BLaER1 (cell line): Measurements from ENCODE around the gene PSAPL1.
A peak's percentile ranks its signal among the peaks of the same experiment; 100 is the strongest.

Experiments
- H3K27ac ChIP-seq: shearing (Covaris generic); formaldehyde crosslinking; 2 replicates; pipeline ENCODE4 v1.8.1; 2022
- H3K27me3 ChIP-seq: shearing (Covaris generic); formaldehyde crosslinking; 2 replicates; pipeline ENCODE4 v1.8.1; 2022
- H3K36me3 ChIP-seq: shearing (Covaris generic); formaldehyde crosslinking; 2 replicates; pipeline ENCODE4 v1.8.1; 2022
- H3K4me1 ChIP-seq: shearing (Covaris generic); formaldehyde crosslinking; 2 replicates; pipeline ENCODE4 v1.8.1; 2022
- H3K4me2 ChIP-seq: shearing (Covaris generic); formaldehyde crosslinking; 2 replicates; pipeline ENCODE4 v1.8.1; 2022
- H3K4me3 ChIP-seq: shearing (Covaris generic); formaldehyde crosslinking; 2 replicates; pipeline ENCODE4 v1.8.1; 2022
- H3K9ac ChIP-seq: shearing (Covaris generic); formaldehyde crosslinking; 2 replicates; pipeline ENCODE4 v1.8.1; 2022
- H3K9me3 ChIP-seq: shearing (Covaris generic); formaldehyde crosslinking; 2 replicates; pipeline ENCODE4 v1.8.1; 2022
- H4K20me1 ChIP-seq: shearing (Covaris generic); formaldehyde crosslinking; 2 replicates; pipeline ENCODE4 v1.8.1; 2022
- Cebpa-rat ChIP-seq: shearing (Covaris generic); IDR thresholded peaks from 2 replicates; pipeline ENCODE4 v1.8.1; 2022

The PSAPL1 gene

DNA sequence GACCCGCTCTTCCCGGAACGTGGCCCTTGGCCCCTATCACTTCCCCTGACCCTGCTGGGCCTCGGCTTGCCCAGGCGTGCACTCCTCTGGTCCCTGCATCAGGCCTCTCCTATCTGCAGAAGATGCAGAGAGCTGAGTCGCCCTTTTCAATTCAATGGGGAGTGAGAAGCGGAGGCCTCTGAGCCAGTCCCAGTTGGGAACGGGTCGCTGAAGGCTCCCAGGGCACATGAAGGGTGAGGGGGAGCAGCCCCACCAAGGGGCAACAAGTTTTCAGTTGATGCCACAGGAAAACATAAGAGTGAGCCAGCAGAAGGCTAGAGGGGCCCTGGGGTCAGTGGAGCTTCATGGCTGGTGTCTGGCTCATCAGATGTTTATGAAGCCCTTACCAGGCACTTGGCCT lies 17.1 kb downstream of the PSAPL1 start:
- Histone ChIP-seq H3K9ac (no peak overlapping the region), H3K27me3 (no peaks in the 10 kb centered on the region), H3K27ac (no peak overlapping the region), H3K9me3 (0 out of 2 replicates have a peak, but pooled peaks cover 7% of the 10 kb centered on the region), H3K4me2 (peak overlapping the region; percentile 47), H3K36me3 (no peaks in the 10 kb centered on the region; the same call in 1 of the 2 replicates), H4K20me1 (peaks cover 46% of the 10 kb centered on the region), H3K4me1 (peaks cover 68% of the 10 kb centered on the region), H3K4me3 (no peak overlapping the region)
- no peak for TF ChIP-seq Cebpa-rat

DNA sequence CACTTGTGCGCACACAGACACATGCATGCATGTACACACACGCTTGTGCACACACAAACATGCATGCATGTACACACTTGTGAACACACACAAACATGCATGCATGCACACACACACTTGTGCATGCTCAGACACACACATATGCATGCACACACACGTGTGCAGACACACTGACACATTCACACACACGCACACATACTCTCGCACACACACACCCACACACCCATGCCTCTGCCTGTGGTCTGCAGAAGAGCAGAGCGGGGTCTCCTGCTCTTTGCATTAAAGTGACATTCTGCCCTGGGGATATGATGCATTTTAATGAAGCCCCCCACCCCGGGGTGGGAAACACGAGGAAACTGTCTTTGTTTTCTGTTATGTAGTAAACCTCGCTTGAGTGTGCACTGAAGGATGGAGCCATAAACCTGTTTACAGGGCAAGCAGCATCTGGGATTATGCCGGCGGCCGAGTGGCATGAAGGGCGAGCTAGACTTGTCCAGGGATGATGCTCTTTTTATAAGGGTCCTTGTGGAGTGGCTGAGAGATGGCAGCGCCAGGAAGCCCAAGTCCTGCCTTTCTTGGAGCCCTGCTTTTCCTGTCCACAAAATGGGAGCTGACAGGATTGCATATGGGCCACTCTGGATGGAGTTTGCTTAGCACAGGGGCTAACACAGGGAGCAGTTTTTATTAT lies 17.8 kb downstream of the PSAPL1 start:
- H3K27me3 ChIP-seq: no peaks in the 10 kb centered on the region
- no peaks in the 10 kb centered on the region; the same call in 1 of the 2 replicates for H3K36me3 ChIP-seq
- H3K27ac ChIP-seq: no peak overlapping the region
- peaks cover 40% of the 10 kb centered on the region; the same call in 1 of the 2 replicates for H4K20me1 ChIP-seq
- H3K9ac ChIP-seq: no peak overlapping the region
- no peak for TF ChIP-seq Cebpa-rat
- 0 out of 2 replicates have a peak, but pooled peaks cover 7% of the 10 kb centered on the region for H3K9me3 ChIP-seq
- H3K4me1 ChIP-seq: peaks cover 76% of the 10 kb centered on the region
- H3K4me3 ChIP-seq: no peak overlapping the region
- H3K4me2 ChIP-seq: peak overlapping the region; percentile 47

DNA sequence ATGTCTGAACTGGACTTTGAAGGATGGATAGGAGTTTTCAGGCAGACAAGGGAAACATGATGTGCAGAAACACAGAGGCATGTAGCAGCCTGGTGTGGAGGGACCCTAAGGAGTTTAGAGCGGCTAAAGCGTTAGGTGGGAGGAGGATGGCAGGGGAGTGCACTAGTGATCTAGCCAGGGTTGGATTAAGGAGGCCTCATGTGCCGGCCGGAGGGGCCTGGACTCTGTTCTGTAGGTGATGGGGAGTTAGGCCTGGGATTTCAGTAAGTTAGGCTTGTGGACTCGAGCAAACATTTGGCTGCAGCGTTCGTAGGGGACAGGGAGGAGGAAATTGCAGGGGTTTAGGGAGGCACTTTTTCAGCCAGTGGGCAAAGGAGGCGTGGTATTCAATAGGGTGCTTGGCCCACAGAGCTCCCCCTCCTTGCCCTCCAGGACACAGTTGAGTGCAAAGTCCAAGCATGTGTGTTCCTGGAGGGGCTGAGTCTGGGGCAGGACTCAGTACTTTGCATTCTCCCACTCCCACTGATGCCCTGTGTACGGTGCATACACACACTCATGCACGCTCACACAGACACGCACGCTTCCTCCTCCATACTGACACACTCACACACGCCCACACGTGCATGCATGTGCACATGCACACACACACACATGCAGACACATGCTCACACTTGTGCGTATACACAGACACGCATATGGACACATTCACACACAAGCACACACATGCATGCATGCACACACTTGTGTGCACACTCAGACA lies 18.6 kb downstream of the PSAPL1 start:
- H3K4me1 ChIP-seq: peaks cover 77% of the 10 kb centered on the region
- no peak for TF ChIP-seq Cebpa-rat
- no peak overlapping the region for H3K4me2 ChIP-seq
- H3K9ac ChIP-seq: no peak overlapping the region
- H3K27me3 ChIP-seq: no peaks in the 10 kb centered on the region
- H3K27ac ChIP-seq: no peak overlapping the region
- H4K20me1 ChIP-seq: peaks cover 35% of the 10 kb centered on the region; the same call in 1 of the 2 replicates
- H3K4me3 ChIP-seq: no peak overlapping the region
- H3K9me3 ChIP-seq: 0 out of 2 replicates have a peak, but pooled peaks cover 7% of the 10 kb centered on the region
- H3K36me3 ChIP-seq: no peaks in the 10 kb centered on the region; the same call in 1 of the 2 replicates

DNA sequence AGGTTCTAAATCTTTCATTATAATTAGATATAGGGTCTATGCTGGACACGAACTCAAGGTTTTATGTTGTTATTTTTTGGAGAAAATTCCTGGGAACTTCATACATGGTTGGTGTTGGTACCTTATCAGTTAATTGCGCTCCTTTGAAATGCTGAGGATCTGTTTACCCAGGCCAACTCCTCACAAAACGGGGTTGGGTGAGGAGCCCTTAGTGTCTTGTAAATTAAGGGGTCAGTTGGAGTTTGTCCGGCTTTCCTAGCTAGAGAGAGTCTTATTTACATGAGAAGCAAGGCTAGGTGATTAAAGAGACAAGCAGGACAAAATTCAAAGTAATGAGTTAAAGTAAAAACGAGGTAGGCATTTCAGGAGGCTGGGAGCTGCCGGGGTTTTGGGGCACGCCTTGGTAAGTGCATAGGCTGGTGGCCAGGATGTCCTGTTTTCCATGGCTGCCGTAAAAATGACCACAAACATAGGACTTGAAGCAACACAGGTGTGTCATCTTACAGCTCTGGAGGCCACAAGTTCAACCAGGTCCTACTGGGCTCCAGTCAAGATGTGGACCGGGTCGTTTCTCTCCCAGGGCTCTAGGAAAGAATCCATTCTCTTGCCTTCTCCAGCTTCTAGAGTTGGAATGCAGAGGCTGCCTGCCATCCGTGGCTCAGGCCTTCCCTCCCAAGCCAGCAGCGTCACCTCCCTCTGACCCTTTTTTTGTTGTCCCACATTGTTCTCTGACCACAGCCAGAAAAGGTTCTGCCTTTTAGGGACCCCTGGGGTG lies 19.8 kb downstream of the PSAPL1 start:
- H3K9ac ChIP-seq: no peak overlapping the region
- TF ChIP-seq Cebpa-rat: no peak
- H3K4me3 ChIP-seq: no peak overlapping the region
- H3K36me3 ChIP-seq: peaks cover under 1% of the 10 kb centered on the region; the same call in 1 of the 2 replicates
- peak overlapping the region; percentile 4; the same call in 1 of the 2 replicates for H3K4me2 ChIP-seq
- H3K4me1 ChIP-seq: peaks cover 65% of the 10 kb centered on the region
- H4K20me1 ChIP-seq: peaks cover 25% of the 10 kb centered on the region; the same call in 1 of the 2 replicates
- no peak overlapping the region for H3K27ac ChIP-seq
- no peaks in the 10 kb centered on the region for H3K27me3 ChIP-seq
- H3K9me3 ChIP-seq: 0 out of 2 replicates have a peak, but pooled peaks cover 7% of the 10 kb centered on the region

DNA sequence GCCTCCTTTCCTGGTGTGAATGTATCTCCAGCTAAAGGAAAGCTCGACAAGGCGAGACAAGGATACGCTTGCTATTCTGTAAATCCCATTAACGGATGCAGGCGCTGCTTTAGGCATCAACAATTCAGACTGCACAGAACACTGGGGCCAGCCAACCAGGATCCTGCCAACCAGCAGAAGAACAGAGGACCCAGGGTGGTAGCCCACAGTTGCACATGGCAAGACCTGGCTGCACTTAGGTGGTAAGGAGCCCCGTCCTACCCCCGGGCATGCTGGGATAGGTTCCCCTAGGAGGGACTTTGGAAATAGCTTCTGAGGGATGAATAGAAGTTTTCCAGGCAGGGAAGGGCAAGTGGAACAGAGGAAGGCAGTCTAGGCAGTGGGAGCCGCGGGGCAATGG lies 20.7 kb downstream of the PSAPL1 start:
- Histone ChIP-seq H3K9me3 (peaks cover 15% of the 10 kb centered on the region), H4K20me1 (peaks cover 16% of the 10 kb centered on the region; the same call in 1 of the 2 replicates), H3K27me3 (no peaks in the 10 kb centered on the region), H3K27ac (no peak overlapping the region), H3K4me2 (no peak overlapping the region), H3K4me1 (peaks cover 56% of the 10 kb centered on the region), H3K9ac (no peak overlapping the region), H3K4me3 (no peak overlapping the region), H3K36me3 (peaks cover 9% of the 10 kb centered on the region)
- TF ChIP-seq Cebpa-rat: no peak

DNA sequence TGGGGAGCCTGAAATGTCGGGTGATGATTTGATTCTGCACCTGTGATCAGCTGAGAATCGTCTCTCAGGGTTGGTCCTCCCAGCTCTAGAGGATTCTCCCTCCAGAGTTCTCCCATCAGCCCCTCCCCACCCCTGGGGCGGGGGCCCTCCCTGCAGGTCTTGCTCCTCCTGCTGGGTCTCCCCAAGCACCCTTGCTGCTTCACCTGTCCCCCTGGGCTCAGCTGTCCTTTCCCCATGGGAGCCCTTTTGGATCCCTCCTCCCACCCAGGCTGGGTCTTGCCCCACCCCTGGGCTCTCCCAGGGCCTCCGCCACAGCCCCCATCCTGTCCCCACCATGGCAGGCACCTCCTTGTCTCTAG lies 22.2 kb downstream of the PSAPL1 start:
- Histone ChIP-seq H3K27ac (no peak overlapping the region), H3K4me3 (no peak overlapping the region), H3K4me2 (peak overlapping the region; percentile 56), H3K9me3 (peaks cover 21% of the 10 kb centered on the region), H3K4me1 (peaks cover 43% of the 10 kb centered on the region), H3K36me3 (peaks cover 9% of the 10 kb centered on the region), H4K20me1 (peaks cover 10% of the 10 kb centered on the region; the same call in 1 of the 2 replicates), H3K27me3 (no peaks in the 10 kb centered on the region), H3K9ac (no peak overlapping the region; the same call in 1 of the 2 replicates)
- TF ChIP-seq Cebpa-rat: no peak

DNA sequence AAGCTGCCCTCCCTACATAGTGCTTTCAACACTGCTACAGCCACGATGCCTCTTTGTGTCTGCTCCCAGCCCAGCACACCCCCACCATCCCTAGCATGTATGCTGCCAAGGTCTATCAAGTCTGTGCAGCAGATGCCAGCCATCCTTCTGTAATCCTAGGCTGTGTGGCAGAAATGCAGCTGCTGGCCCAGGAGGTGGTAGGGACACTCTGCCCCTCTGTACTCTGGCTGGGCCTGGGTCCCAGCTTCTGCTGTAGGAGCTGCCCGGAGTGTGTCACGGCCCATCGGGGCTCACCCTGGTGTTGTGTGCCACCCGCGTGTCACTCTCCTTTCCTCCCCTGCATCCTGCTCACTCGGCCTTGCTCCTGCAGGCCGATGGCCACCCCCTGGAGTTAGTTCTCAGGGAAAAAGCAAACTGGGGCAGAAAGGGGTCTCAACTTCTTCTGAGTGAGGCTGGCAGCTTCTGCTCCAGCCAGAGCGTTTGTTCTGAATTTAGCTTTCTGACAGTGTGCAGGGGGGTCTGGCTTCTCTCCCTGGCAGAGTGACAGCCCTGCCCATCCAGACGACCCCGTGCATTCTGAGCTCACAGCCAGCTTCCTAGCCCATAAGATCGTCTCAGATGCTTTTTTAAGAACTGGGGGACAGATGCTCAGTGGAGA lies 22.7 kb downstream of the PSAPL1 start:
- Histone ChIP-seq H3K9me3 (peaks cover 26% of the 10 kb centered on the region), H3K4me1 (peaks cover 38% of the 10 kb centered on the region), H3K27ac (no peak overlapping the region), H3K27me3 (no peaks in the 10 kb centered on the region), H3K9ac (peak overlapping the region; percentile 38; the same call in 1 of the 2 replicates), H3K4me3 (no peak overlapping the region), H3K36me3 (peaks cover 9% of the 10 kb centered on the region), H4K20me1 (peaks cover 4% of the 10 kb centered on the region; the same call in 1 of the 2 replicates), H3K4me2 (peak overlapping the region; percentile 56)
- no peak for TF ChIP-seq Cebpa-rat

DNA sequence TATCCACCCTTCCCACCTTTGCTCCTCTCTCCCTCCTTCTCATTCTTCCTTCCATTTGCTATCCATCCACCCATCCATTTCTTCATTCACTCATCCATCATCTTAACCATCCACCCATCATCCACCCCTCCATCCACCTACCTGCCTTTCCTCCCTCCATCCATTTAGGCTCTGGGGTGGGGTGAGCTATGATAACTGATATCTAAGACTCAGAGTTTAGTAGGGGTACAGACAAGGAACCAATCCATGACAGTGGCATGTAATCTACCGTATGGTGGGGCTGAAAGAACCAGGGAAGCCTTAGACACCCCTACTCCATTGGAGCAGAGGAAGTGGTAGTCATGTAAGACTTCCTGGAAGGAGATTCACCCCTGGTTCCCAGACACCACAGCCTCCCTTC lies 23.2 kb downstream of the PSAPL1 start:
- Histone ChIP-seq H3K36me3 (peaks cover 9% of the 10 kb centered on the region), H3K27me3 (no peaks in the 10 kb centered on the region), H3K4me3 (no peak overlapping the region), H3K9me3 (peaks cover 29% of the 10 kb centered on the region), H3K9ac (0 out of 2 replicates have a peak overlapping the region, but pooled peaks have one; percentile 38), H3K4me2 (peak overlapping the region; percentile 56; the same call in 1 of the 2 replicates), H4K20me1 (no peaks in the 10 kb centered on the region; the same call in 1 of the 2 replicates), H3K27ac (no peak overlapping the region), H3K4me1 (peaks cover 32% of the 10 kb centered on the region)
- no peak for TF ChIP-seq Cebpa-rat

DNA sequence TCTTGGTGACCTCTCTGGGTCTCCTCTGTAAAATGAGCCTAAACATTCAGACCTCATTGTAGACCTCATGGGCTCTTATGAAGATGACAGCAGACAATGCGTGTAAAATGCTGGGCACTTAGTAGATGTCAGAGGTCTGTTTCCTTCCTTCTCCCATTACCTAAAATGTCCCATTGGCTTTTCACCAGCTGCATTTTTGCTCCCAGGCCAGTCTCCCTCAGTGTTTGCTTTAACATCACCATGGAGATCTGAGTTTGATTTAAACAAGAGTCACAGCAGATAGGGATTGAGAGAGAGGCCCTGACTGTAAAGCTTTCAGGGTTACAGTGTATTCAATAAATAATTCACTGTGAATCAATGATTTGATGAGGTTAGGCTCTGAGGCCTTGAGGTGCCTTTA lies 24.3 kb downstream of the PSAPL1 start:
- Histone ChIP-seq H3K4me3 (no peak overlapping the region), H3K9ac (no peak overlapping the region), H3K27ac (no peak overlapping the region), H3K27me3 (no peaks in the 10 kb centered on the region), H3K9me3 (peaks cover 35% of the 10 kb centered on the region), H3K4me1 (peaks cover 22% of the 10 kb centered on the region), H3K4me2 (no peak overlapping the region), H3K36me3 (peaks cover 9% of the 10 kb centered on the region), H4K20me1 (no peaks in the 10 kb centered on the region; the same call in 1 of the 2 replicates)
- no peak for TF ChIP-seq Cebpa-rat
